OCI-LY1 (cell line): ENCODE data around the gene LRRC9.

ENCODE experiments used
- H2AFZ ChIP-seq: fragments of 200-600 bp; sonication (generic), shearing (Covaris generic); 2 replicates; pipeline ENCODE4 v1.6.0; 2014; ENCODE audit warnings: antibody characterized with exemption, mild to moderate bottlenecking, low read length
- H3F3A ChIP-seq: fragments of 200-600 bp; sonication (generic), shearing (Covaris generic); 2 replicates; pipeline ENCODE4 v1.6.0; 2014; ENCODE audit warnings: mild to moderate bottlenecking, antibody characterized with exemption, low read length, moderate library complexity; ENCODE audit not compliant: insufficient read depth
- H3K27ac ChIP-seq: fragments of 200-600 bp; sonication (generic); 2 replicates; pipeline ENCODE4 v1.5.1; 2014; ENCODE audit warnings: low read length, mixed run types, mild to moderate bottlenecking, low read depth; ENCODE audit not compliant: poor library complexity, severe bottlenecking
- H3K27me3 ChIP-seq: fragments of 200-600 bp; sonication (generic); 2 replicates; pipeline ENCODE4 v1.6.0; 2014; ENCODE audit warnings: antibody characterized with exemption, mild to moderate bottlenecking, low read length, moderate library complexity; ENCODE audit not compliant: insufficient read depth
- H3K36me3 ChIP-seq: fragments of 200-600 bp; sonication (generic); 2 replicates; pipeline ENCODE4 v1.6.1; 2014; ENCODE audit warnings: mild to moderate bottlenecking, antibody characterized with exemption, low read length, moderate library complexity, mixed read lengths; ENCODE audit not compliant: insufficient read depth
- H3K4me1 ChIP-seq: fragments of 200-600 bp; sonication (generic); 2 replicates; pipeline ENCODE4 v1.5.1; 2014; ENCODE audit warnings: mild to moderate bottlenecking, low read length, moderate library complexity; ENCODE audit not compliant: insufficient read depth, severe bottlenecking
- H3K4me2 ChIP-seq: fragments of 200-600 bp; sonication (generic), shearing (Covaris generic); 2 replicates; pipeline ENCODE4 v1.6.1; 2014; ENCODE audit warnings: low read length
- H3K4me3 ChIP-seq: fragments of 200-600 bp; sonication (generic); 2 replicates; pipeline ENCODE4 v1.5.1; 2014; ENCODE audit warnings: low read length, low read depth, mild to moderate bottlenecking, mixed read lengths; ENCODE audit not compliant: poor library complexity, severe bottlenecking
- H3K79me2 ChIP-seq: fragments of 200-600 bp; shearing (Covaris generic); 2 replicates; pipeline ENCODE4 v1.6.1; 2016; ENCODE audit warnings: mixed run types, low read length, mixed read lengths; ENCODE audit not compliant: insufficient read depth
- H3K9ac ChIP-seq: fragments of 200-600 bp; sonication (generic), shearing (Covaris generic); 2 replicates; pipeline ENCODE4 v1.6.1; 2014; ENCODE audit warnings: mild to moderate bottlenecking, low read length, mixed read lengths
- H3K9me2 ChIP-seq: fragments of 200-600 bp; sonication (generic), shearing (Covaris generic); 2 replicates; pipeline ENCODE4 v1.6.1; 2014; ENCODE audit warnings: low read depth, mild to moderate bottlenecking, low read length, mixed read lengths
- H3K9me3 ChIP-seq: fragments of 200-600 bp; shearing (Covaris generic); 2 replicates; pipeline ENCODE4 v1.6.1; 2014; ENCODE audit warnings: low read length, mixed read lengths
- H4K20me1 ChIP-seq: fragments of 200-600 bp; sonication (generic), shearing (Covaris generic); 2 replicates; pipeline ENCODE4 v1.6.0; 2016; ENCODE audit warnings: mild to moderate bottlenecking, low read length; ENCODE audit not compliant: insufficient read depth
- EZH2 ChIP-seq: fragments of 200-600 bp; sonication (generic), shearing (Covaris generic); IDR thresholded peaks from 2 replicates; pipeline ENCODE4 v1.8.0; 2017; ENCODE audit warnings: borderline replicate concordance, mixed run types, mild to moderate bottlenecking, antibody characterized with exemption, low read length, moderate library complexity, mixed read lengths
- TF ChIP-seq, protein P1 (sequence below): fragments of 200-600 bp; sonication (generic), shearing (Covaris generic); IDR thresholded peaks from 2 replicates; pipeline ENCODE4 v1.5.1; 2017; ENCODE audit warnings: mild to moderate bottlenecking, antibody characterized with exemption, low read length, moderate library complexity, mixed read lengths

The LRRC9 gene

DNA sequence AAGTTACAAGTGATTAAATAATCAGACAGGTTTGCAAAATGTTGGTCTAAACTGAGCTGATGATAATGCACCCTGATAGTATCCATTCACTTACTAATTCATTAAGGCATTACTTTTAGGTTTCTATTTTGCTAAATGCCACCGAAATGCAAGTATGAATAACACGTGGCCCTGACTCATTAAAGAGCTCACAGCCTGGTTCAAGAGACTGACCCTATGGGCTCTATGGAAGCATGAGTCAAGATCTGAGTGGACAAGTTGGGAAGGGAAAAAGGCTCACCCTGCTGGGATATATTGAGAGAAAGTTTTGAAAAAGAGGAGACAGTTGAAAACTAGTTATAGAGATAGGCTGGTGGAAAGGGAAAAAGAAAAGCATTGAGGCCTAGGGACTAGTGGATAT lies 14.8 kb upstream of the LRRC9 start:
- no peak overlapping the region for H3K27ac ChIP-seq
- TF ChIP-seq, protein P1, sequence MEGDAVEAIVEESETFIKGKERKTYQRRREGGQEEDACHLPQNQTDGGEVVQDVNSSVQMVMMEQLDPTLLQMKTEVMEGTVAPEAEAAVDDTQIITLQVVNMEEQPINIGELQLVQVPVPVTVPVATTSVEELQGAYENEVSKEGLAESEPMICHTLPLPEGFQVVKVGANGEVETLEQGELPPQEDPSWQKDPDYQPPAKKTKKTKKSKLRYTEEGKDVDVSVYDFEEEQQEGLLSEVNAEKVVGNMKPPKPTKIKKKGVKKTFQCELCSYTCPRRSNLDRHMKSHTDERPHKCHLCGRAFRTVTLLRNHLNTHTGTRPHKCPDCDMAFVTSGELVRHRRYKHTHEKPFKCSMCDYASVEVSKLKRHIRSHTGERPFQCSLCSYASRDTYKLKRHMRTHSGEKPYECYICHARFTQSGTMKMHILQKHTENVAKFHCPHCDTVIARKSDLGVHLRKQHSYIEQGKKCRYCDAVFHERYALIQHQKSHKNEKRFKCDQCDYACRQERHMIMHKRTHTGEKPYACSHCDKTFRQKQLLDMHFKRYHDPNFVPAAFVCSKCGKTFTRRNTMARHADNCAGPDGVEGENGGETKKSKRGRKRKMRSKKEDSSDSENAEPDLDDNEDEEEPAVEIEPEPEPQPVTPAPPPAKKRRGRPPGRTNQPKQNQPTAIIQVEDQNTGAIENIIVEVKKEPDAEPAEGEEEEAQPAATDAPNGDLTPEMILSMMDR = no peak
- TF ChIP-seq EZH2 = no peak

DNA sequence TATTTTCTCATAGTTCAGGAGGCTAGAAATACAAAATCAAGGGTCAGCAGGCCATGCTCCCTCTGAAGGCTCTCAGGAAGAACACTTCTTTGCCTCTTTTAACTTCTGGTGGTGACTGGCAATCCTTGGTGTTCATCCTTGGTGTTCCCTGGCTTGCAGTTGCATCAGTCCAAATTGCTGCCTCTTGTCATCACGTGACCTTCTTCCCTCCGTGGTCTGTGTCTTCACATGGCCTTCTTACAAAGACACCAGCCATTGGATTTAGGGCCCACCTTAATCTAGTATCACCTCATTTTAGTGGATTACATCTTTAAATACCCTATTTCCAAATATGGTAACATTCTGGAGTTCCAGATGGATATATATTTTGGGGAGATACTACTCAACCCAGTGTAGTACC lies 7.5 kb upstream of the LRRC9 start:
- H3K27me3 ChIP-seq = no peaks in the 10 kb centered on the region
- H2AFZ ChIP-seq = no peak overlapping the region
- TF ChIP-seq, protein P1 = no peak
- no peak for TF ChIP-seq EZH2
- H3K4me3 ChIP-seq = no peak overlapping the region
- H3K4me1 ChIP-seq = no peaks in the 10 kb centered on the region
- no peaks in the 10 kb centered on the region for H3F3A ChIP-seq
- no peaks in the 10 kb centered on the region for H4K20me1 ChIP-seq
- H3K4me2 ChIP-seq = no peak overlapping the region
- no peaks in the 10 kb centered on the region for H3K9me2 ChIP-seq
- H3K79me2 ChIP-seq = no peaks in the 10 kb centered on the region
- H3K9ac ChIP-seq = no peak overlapping the region
- H3K36me3 ChIP-seq = no peaks in the 10 kb centered on the region
- H3K9me3 ChIP-seq = no peaks in the 10 kb centered on the region
- no peak overlapping the region for H3K27ac ChIP-seq

More for the DNA sequence above, 14.8 kb upstream of the LRRC9 start:
- Histone ChIP-seq H3K4me2 (no peak overlapping the region), H3F3A (no peaks in the 10 kb centered on the region), H3K79me2 (no peaks in the 10 kb centered on the region), H3K4me1 (no peaks in the 10 kb centered on the region), H3K27me3 (no peaks in the 10 kb centered on the region), H3K9ac (no peak overlapping the region), H4K20me1 (no peaks in the 10 kb centered on the region), H3K9me3 (no peaks in the 10 kb centered on the region), H3K4me3 (no peak overlapping the region), H3K36me3 (no peaks in the 10 kb centered on the region), H2AFZ (no peak overlapping the region), H3K9me2 (no peaks in the 10 kb centered on the region)

DNA sequence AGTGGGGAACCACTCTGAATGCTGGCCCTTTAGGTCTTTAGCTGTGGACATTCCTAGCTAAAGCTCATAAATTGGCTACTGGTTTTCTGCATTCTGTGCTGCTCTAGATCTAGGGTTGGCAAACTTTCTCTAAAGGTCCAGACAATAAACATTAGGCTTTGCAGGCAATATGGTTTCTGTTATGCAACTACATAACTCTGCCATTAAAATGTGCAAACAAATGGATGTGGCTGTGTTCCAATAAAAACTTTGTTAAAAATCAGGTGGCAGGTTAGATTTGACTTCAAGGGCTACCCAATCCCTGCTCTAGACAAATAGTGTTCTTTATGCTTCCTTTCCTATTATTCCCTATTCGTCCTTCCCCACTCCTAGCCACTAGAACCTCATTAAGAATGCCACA lies 6.8 kb upstream of the LRRC9 start:
- H3K4me2 ChIP-seq = no peak overlapping the region
- no peak overlapping the region for H3K9ac ChIP-seq
- H3K9me3 ChIP-seq = no peaks in the 10 kb centered on the region
- TF ChIP-seq EZH2 = no peak
- TF ChIP-seq, protein P1 = no peak
- H3K27ac ChIP-seq = no peak overlapping the region
- no peak overlapping the region for H2AFZ ChIP-seq
- no peaks in the 10 kb centered on the region for H3K79me2 ChIP-seq
- H4K20me1 ChIP-seq = no peaks in the 10 kb centered on the region
- H3K27me3 ChIP-seq = no peaks in the 10 kb centered on the region
- no peaks in the 10 kb centered on the region for H3K9me2 ChIP-seq
- no peaks in the 10 kb centered on the region for H3F3A ChIP-seq
- no peaks in the 10 kb centered on the region for H3K36me3 ChIP-seq
- H3K4me1 ChIP-seq = no peaks in the 10 kb centered on the region
- no peak overlapping the region for H3K4me3 ChIP-seq
